ENCODE results near the gene MAP3K5. TPM values are rescaled to one million over a fixed set of nuclear protein-coding genes. Genes with fewer than 3 reads are reported as not detected.

Gene MAP3K5
- total and polyA plus RNA-seq, 2 of the 8 experiments (the other 6 are each of a cell fraction or from before 2014, with no cell fraction given): 0.63 to 2.6 TPM

GRCh38 chr6:136510299-136510698 lies 282.0 kb downstream of the MAP3K5 start:
- DNase-seq (ENCODE audit: low read depth in 1 of 2, low spot score in 2 of 2) (peak in 1 of 2 experiments; percentile 28), FAIRE-seq (no peak)
- H3K27me3 ChIP-seq (replicated peaks in 1 of 4; ENCODE audit: control insufficient read depth in 3 of 4, extremely low read depth in 1 of 4, insufficient read depth in 3 of 4, low read length in 3 of 4): no peaks in the 10 kb centered on the region
- H4K91ac ChIP-seq (replicated peaks; ENCODE audit: insufficient read length, low read length): no peak overlapping the region
- no peak overlapping the region for H2BK12ac ChIP-seq (ENCODE audit: low read depth, low read length)
- H3K18ac ChIP-seq (ENCODE audit: extremely low read depth, low read length): no peak overlapping the region
- no peaks in the 10 kb centered on the region for H3K23me2 ChIP-seq (ENCODE audit: low read depth, low read length)
- H4K5ac ChIP-seq (ENCODE audit: insufficient read length, low read depth, low read length): no peak overlapping the region
- no peaks in the 10 kb centered on the region for H3K9me3 ChIP-seq (ENCODE audit: insufficient read depth in 2 of 2, low read depth in 1 of 2, low read length in 1 of 2)
- no peak overlapping the region for H2AFZ ChIP-seq (ENCODE audit: low read length)
- peaks cover 0 to 92% of the 10 kb centered on the region in 2 experiments; a peak in 3 of 4 replicates for H3K79me2 ChIP-seq (ENCODE audit: control insufficient read depth in 1 of 2, insufficient read depth in 2 of 2, low read length in 2 of 2)
- H3K4ac ChIP-seq (replicated peaks; ENCODE audit: insufficient read length, low read depth, low read length): no peak overlapping the region
- H3K56ac ChIP-seq (replicated peaks; ENCODE audit: insufficient read length, low read depth, low read length): no peak overlapping the region
- no peak overlapping the region for H2BK120ac ChIP-seq (replicated peaks; ENCODE audit: low read depth, low read length)
- H3K79me1 ChIP-seq (ENCODE audit: low read depth, low read length): no peaks in the 10 kb centered on the region; the same call in 1 of the 2 replicates
- H2BK5ac ChIP-seq (ENCODE audit: low read depth, low read length): no peak overlapping the region
- H4K8ac ChIP-seq (ENCODE audit: extremely low read depth, insufficient read depth, low read length): no peak overlapping the region
- no peak overlapping the region for H3K9ac ChIP-seq (replicated peaks in 1 of 4; ENCODE audit: extremely low read depth in 1 of 4, low read depth in 3 of 4, low read length in 3 of 4)
- ChIA-PET CTCF (ENCODE audit: partially characterized antibody) (interaction anchor here (0.9 to 2.1 kb wide), 2 partner anchors 16 to 30 kb away, joined by 4 to 10 read pairs; no protein-coding TSS in a partner anchor), POLR2A (ENCODE audit: partially characterized antibody) (interaction anchor here (0.7 to 2.2 kb wide), 2 partner anchors 42 to 220 kb away, joined by 3 to 4 read pairs; partner anchors contain the start of gene BCLAF1)
- H3K4me3 ChIP-seq (ENCODE audit: extremely low read depth in 1 of 4, insufficient read depth in 2 of 4, low read depth in 3 of 4, low read length in 4 of 4): no peak overlapping the region
- no peak overlapping the region for H2BK15ac ChIP-seq (ENCODE audit: low read length)
- 86% methylated on average over 5 of the region's 5 CpGs; no CpG with 5 or more reads in 1 of the 2 experiments for WGBS, 2 experiments (ENCODE audit: extremely low coverage in 1 of 2, insufficient coverage in 1 of 2, insufficient read length in 1 of 2, insufficient replicate concordance in 2 of 2, low coverage in 1 of 2, low lambda C conversion rate in 2 of 2, missing lambda C conversion rate in 1 of 2)
- H3K4me1 ChIP-seq (replicated peaks in 1 of 4; ENCODE audit: control insufficient read depth in 3 of 4, insufficient read depth in 4 of 4, low read length in 3 of 4): peaks cover 0 to 13% (median 4%) of the 10 kb centered on the region in 4 experiments; a peak in 3 of 7 replicates
- H2AK5ac ChIP-seq (ENCODE audit: low read depth, low read length): no peak overlapping the region
- H4K20me1 ChIP-seq (replicated peaks in 1 of 2; ENCODE audit: control insufficient read depth in 1 of 2, insufficient read depth in 2 of 2, low read length in 2 of 2): peaks cover 0 to under 1% of the 10 kb centered on the region in 2 experiments
- no peak overlapping the region for H3K4me2 ChIP-seq (ENCODE audit: insufficient read depth in 1 of 2, low read depth in 2 of 2, low read length in 2 of 2)
- H3K27ac ChIP-seq (ENCODE audit: low read depth, low read length): no peak overlapping the region
- H3K23ac ChIP-seq (ENCODE audit: insufficient read length): no peak overlapping the region
- H3K36me3 ChIP-seq (ENCODE audit: control insufficient read depth in 2 of 4, insufficient read depth in 4 of 4, low read length in 3 of 4): no peaks in the 10 kb centered on the region; a peak in 1 of 8 replicates
- no peak overlapping the region for H3K14ac ChIP-seq (ENCODE audit: insufficient read length)
- H2BK20ac ChIP-seq (ENCODE audit: low read length): no peak overlapping the region
- TF ChIP-seq PHF8 (conservative IDR thresholded peaks at IDR 0.05; ENCODE audit: low read depth, low read length) (no peak), JUN (IDR thresholded peaks at IDR 0.05; ENCODE audit: low read depth, low read length) (no peak), CBX5 (IDR thresholded peaks at IDR 0.05; ENCODE audit: low read depth, low read length) (no peak), RFX5 (IDR thresholded peaks at IDR 0.05; ENCODE audit: borderline replicate concordance, low read depth, low read length) (no peak), CTCF (IDR thresholded peaks at IDR 0.05; ENCODE audit: control extremely low read depth in 1 of 3, insufficient read depth in 1 of 3, low read depth in 1 of 3, low read length in 3 of 3) (no peak), CTBP2 (IDR thresholded peaks at IDR 0.05; ENCODE audit: borderline replicate concordance, insufficient read depth, insufficient read length, low read length) (no peak), HDAC6 (IDR thresholded peaks at IDR 0.05; ENCODE audit: low read depth, low read length) (no peak), USF2 (IDR thresholded peaks at IDR 0.05; ENCODE audit: low read length) (no peak), CREB1 (IDR thresholded peaks at IDR 0.05) (no peak), YY1 (IDR thresholded peaks at IDR 0.05; ENCODE audit: low read depth, low read length) (no peak)

Measured in H1 (cell line).